Smooth muscle cell (in vitro differentiated cells): ENCODE data around the gene PREX1. TPM values are rescaled to one million over a fixed set of nuclear protein-coding genes. Genes with fewer than 3 reads are reported as not detected.

Experiments
- DNase-seq: peaks from one replicate; lab custom pipeline; 2025; ENCODE audit not compliant: unreplicated experiment; lab: John Stamatoyannopoulos, UW
- H2AFZ ChIP-seq: fragments of 200-600 bp; sonication (generic); 2 replicates; pipeline ENCODE4 v1.6.0; 2016; ENCODE audit warnings: antibody characterized with exemption, low read depth, mild to moderate bottlenecking
- H3F3A ChIP-seq: fragments of 200-600 bp; sonication (generic); 2 replicates; pipeline ENCODE4 v1.6.0; 2017; ENCODE audit warnings: antibody characterized with exemption, low read depth
- H3K27ac ChIP-seq: fragments of 200-600 bp; sonication (generic); 2 replicates; pipeline ENCODE4 v1.5.1; 2016; ENCODE audit warnings: low read depth, mild to moderate bottlenecking
- H3K27me3 ChIP-seq: fragments of 200-600 bp; sonication (generic); 2 replicates; pipeline ENCODE4 v1.6.1; 2016; ENCODE audit warnings: low read depth, mild to moderate bottlenecking
- H3K36me3 ChIP-seq: fragments of 200-600 bp; sonication (generic); 2 replicates; pipeline ENCODE4 v1.5.1; 2016; ENCODE audit warnings: low read depth
- H3K4me1 ChIP-seq: fragments of 200-600 bp; sonication (generic); 2 replicates; pipeline ENCODE4 v1.5.1; 2016; ENCODE audit warnings: low read depth
- H3K4me2 ChIP-seq: fragments of 200-600 bp; sonication (generic); 2 replicates; pipeline ENCODE4 v1.6.0; 2016; ENCODE audit warnings: mild to moderate bottlenecking
- H3K4me3 ChIP-seq: fragments of 200-600 bp; sonication (generic); 2 replicates; pipeline ENCODE4 v1.5.1; 2016; ENCODE audit warnings: mild to moderate bottlenecking
- H3K79me2 ChIP-seq: fragments of 200-600 bp; sonication (generic); 2 replicates; pipeline ENCODE4 v1.6.0; 2016; ENCODE audit warnings: low read depth, mild to moderate bottlenecking
- H3K9ac ChIP-seq: fragments of 200-600 bp; sonication (generic); 2 replicates; pipeline ENCODE4 v1.6.0; 2016; ENCODE audit warnings: low read depth
- H3K9me3 ChIP-seq: fragments of 200-600 bp; sonication (generic); replicated peaks from 2 replicates; pipeline ENCODE4 v1.5.1; 2016; ENCODE audit warnings: low read depth
- H4K20me1 ChIP-seq: fragments of 200-600 bp; sonication (generic); 2 replicates; pipeline ENCODE4 v1.6.0; 2016; ENCODE audit warnings: low read depth
- CTCF ChIP-seq: fragments of 200-600 bp; sonication (generic); IDR thresholded peaks from 2 replicates; pipeline ENCODE4 v1.5.1; 2017; ENCODE audit warnings: borderline replicate concordance, mild to moderate bottlenecking, antibody characterized with exemption; ENCODE audit not compliant: insufficient read depth, poor library complexity, severe bottlenecking
- WGBS: methylation state at CpG from one replicate; pipeline ENCODE4 v1.1.7; 2016; ENCODE audit warnings: low lambda C conversion rate; 5-methylcytosine and 5-hydroxymethylcytosine counted together
- polyA plus RNA-seq: library from polyadenylated mRNA; unstranded; fragments of >200 nt; fragmentation: Nextera tagmentation; extraction: Ambion mirVana; gene quantifications from 2 replicates; pipeline ENCODE4 v1.2.1, GENCODE V29; 2016
- total RNA-seq: library from RNA; depleted of rRNA; stranded (reverse); fragments of >200 nt; gene quantifications from 2 replicates; pipeline ENCODE4 v1.2.3, GENCODE V29; 2014

The PREX1 gene
- total and polyA plus RNA-seq, 2 experiments from 2014 or later: 0.04 to 0.30 TPM

DNA sequence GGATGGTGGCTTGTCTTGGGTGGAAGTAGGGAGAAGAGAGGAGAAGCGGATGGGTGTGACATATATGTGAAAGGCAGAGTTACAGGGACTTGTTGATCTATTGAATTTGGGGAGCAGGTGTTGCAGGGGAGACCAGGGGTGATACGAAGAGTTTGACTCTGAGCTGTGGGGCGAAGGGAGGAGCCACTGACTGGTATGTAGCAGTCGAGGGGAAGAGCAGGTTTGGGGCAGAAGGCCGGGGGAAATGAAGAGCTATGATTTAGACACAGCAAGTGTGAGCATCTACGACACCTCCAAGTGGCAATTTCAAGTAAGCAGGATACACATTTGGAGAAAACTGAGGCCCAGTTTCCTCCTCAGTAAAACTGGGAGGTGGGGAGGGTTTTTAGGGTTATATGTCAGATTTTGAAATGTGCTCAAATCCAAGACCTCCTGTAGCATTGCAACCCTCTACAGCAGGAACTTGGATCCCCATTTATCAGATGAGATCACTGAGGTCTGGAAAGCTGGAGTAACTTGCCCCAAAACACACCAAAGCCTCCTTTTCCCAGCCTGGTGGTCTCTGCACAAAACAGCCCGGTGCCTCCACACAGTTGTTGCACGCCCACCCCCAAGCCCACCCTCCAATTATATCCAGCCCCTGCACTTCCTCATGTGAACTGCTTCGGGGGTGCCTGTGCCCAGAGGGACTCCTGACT, 137.8 kb downstream of the PREX1 start:
- Histone ChIP-seq H3K27me3 (no peaks in the 10 kb centered on the region), H3K4me1 (peaks cover 14% of the 10 kb centered on the region), H3K79me2 (no peaks in the 10 kb centered on the region), H3K9ac (no peak overlapping the region), H2AFZ (no peak overlapping the region), H3K4me2 (no peak overlapping the region), H3K4me3 (no peak overlapping the region), H3K27ac (no peak overlapping the region), H3F3A (peaks cover 7% of the 10 kb centered on the region), H3K36me3 (no peaks in the 10 kb centered on the region), H4K20me1 (no peaks in the 10 kb centered on the region), H3K9me3 (no peaks in the 10 kb centered on the region)
- WGBS: 92% methylated on average over 9 of the region's 9 CpGs
- TF ChIP-seq CTCF: no peak
- no peak for DNase-seq

- H3K4me1 ChIP-seq: peaks cover 21% of the 10 kb centered on the region
- no peaks in the 10 kb centered on the region for H3K27me3 ChIP-seq
- no peaks in the 10 kb centered on the region for H3K9me3 ChIP-seq
- H3K4me3 ChIP-seq: no peak overlapping the region
- no peaks in the 10 kb centered on the region for H3K79me2 ChIP-seq
- H2AFZ ChIP-seq: no peak overlapping the region
- WGBS: 94% methylated on average over 8 of the region's 8 CpGs
- no peak overlapping the region for H3K9ac ChIP-seq
- no peak for TF ChIP-seq CTCF
- H3F3A ChIP-seq: peaks cover 7% of the 10 kb centered on the region
- H3K4me2 ChIP-seq: no peak overlapping the region
- H3K36me3 ChIP-seq: no peaks in the 10 kb centered on the region
- DNase-seq: no peak
- H4K20me1 ChIP-seq: no peaks in the 10 kb centered on the region
- H3K27ac ChIP-seq: no peak overlapping the region
These were observed 138.4 kb downstream of the PREX1 start for GRCh38 chr20:48689388-48689787.

DNA sequence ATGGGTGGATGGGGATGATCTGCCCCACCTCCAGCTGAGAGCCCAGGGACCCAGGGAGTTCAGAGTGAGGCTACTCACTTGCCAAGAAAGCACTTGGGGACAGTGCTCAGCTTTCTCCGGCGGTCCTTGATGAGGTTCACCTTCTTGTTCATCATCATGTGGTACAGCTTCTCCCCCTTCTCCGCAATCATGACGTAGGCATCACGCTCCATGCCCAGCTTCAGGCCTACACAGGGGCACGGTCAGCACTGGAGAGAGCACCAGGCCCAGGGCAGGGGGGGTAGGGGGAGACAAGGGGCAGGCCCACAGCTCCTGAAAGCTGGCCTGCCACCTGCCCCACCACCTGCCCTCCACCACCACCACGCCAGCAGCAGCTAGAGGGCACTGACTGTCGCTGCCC, 139.2 kb downstream of the PREX1 start:
- H3K36me3 ChIP-seq: no peaks in the 10 kb centered on the region
- peaks cover 29% of the 10 kb centered on the region for H3K4me1 ChIP-seq
- H3K27ac ChIP-seq: no peak overlapping the region
- no peaks in the 10 kb centered on the region for H3K79me2 ChIP-seq
- TF ChIP-seq CTCF: no peak
- H3F3A ChIP-seq: peaks cover 7% of the 10 kb centered on the region
- 98% methylated on average over 7 of the region's 8 CpGs for WGBS
- H3K4me3 ChIP-seq: no peak overlapping the region
- H2AFZ ChIP-seq: no peak overlapping the region
- no peaks in the 10 kb centered on the region for H4K20me1 ChIP-seq
- no peak overlapping the region for H3K9ac ChIP-seq
- H3K9me3 ChIP-seq: no peaks in the 10 kb centered on the region
- no peak overlapping the region for H3K4me2 ChIP-seq
- H3K27me3 ChIP-seq: no peaks in the 10 kb centered on the region
- DNase-seq: no peak

DNA sequence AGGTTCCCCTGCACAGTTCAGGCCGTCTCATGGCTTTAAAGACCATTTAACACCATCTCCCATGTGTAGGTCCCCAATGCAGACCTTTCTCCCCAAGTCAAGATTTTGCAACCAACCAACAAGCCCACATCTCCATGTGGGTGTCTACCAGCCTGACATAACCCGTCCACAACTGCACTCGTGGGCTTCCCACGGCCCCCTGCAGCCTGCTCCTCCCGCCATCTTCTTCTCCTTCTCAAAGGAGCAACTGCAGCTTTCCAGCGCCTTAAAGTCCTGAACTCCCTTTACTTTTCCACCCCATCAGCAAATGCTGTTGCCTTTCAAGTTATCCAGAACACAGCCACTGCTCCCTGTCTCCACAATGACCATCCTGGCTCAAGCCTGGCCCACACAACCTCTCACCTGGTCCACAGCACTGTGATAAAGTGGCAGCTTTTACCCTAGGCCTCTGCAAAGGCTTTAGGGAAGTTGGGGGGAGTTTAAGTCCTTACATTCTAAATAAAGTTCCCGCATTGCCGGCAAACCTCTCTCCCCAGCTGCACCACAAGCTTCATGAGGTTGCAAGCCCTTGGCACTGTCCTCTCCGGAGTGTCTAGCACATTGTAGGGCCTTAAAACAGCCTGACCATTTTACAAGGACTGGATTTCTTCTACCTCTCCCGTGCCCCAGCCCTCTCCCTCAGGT, 140.5 kb downstream of the PREX1 start:
- no peak overlapping the region for H3K27ac ChIP-seq
- no peak overlapping the region for H3K9ac ChIP-seq
- H3K27me3 ChIP-seq: no peaks in the 10 kb centered on the region
- 89% methylated on average over 10 of the region's 10 CpGs for WGBS
- peaks cover 42% of the 10 kb centered on the region for H3K4me1 ChIP-seq
- peak overlapping the region; percentile 32 for H3K4me2 ChIP-seq
- no peak overlapping the region for H3K4me3 ChIP-seq
- peaks cover 7% of the 10 kb centered on the region for H3F3A ChIP-seq
- no peak overlapping the region for H2AFZ ChIP-seq
- H3K9me3 ChIP-seq: no peaks in the 10 kb centered on the region
- H3K36me3 ChIP-seq: no peaks in the 10 kb centered on the region
- H3K79me2 ChIP-seq: no peaks in the 10 kb centered on the region
- no peak for DNase-seq
- H4K20me1 ChIP-seq: no peaks in the 10 kb centered on the region
- no peak for TF ChIP-seq CTCF
